Peyer's patch (tissue), 4 donors: ENCODE measurements around the gene MED9. TPM values are rescaled to one million over a fixed set of nuclear protein-coding genes. Genes with fewer than 3 reads are reported as not detected.

Source experiments
- DNase-seq, 3 donors: peaks; one replicate each; pipeline ENCODE4 v3.0.0-alpha.2; 2017 to 2019
- H3K27ac ChIP-seq, 4 donors: fragments of 200-600 bp; sonication (generic); one replicate each; pipeline ENCODE4 v1.5.1; 2016 to 2019
- H3K27me3 ChIP-seq, 2 donors: fragments of 200-600 bp; sonication (generic); one replicate each; pipeline ENCODE4 v1.5.1; 2019
- H3K36me3 ChIP-seq, 3 donors: fragments of 200-600 bp; sonication (generic); one replicate each; pipeline ENCODE4 v1.5.1; 2016 to 2019
- H3K4me1 ChIP-seq, 4 donors: fragments of 200-600 bp; sonication (generic); one replicate each; pipeline ENCODE4 v1.5.1; 2016 to 2019
- H3K4me3 ChIP-seq, 4 donors: fragments of 200-600 bp; sonication (generic); 1 replicate in 3 of 4; 2 replicates in 1 of 4; pipeline ENCODE4 v1.5.1; 2016 to 2019; ENCODE audit warnings: mild to moderate bottlenecking in 1 of 4
- H3K9me3 ChIP-seq, 4 donors: fragments of 200-600 bp; sonication (generic); one replicate each; pipeline ENCODE4 v1.5.1; 2016 to 2019; ENCODE audit warnings: mild to moderate bottlenecking in 1 of 4
- POLR2A ChIP-seq, 2 donors: fragments of 450-650 bp; IDR thresholded peaks; one replicate each; pipeline ENCODE4 v1.5.1; 2017; ENCODE audit warnings: antibody characterized with exemption in 2 of 2, mild to moderate bottlenecking in 2 of 2, moderate library complexity in 2 of 2
- total RNA-seq, 4 donors: library from RNA; depleted of rRNA; stranded (reverse); fragments of >200 nt; gene quantifications; one replicate each; pipeline ENCODE4 v1.1.0, GENCODE V29; 2016
- TF ChIP-seq, protein P1 (sequence below), 6 experiments: fragments of 450-650 bp in 4 of 6; fragments of 200-600 bp in 2 of 6; sonication (generic) in 1 of 6; IDR thresholded peaks; one replicate each; pipeline ENCODE4 v1.5.1; 2017 to 2019; ENCODE audit warnings: antibody characterized with exemption in 6 of 6, mild to moderate bottlenecking in 3 of 6, moderate library complexity in 1 of 6

MED9 gene
- total RNA-seq, 4 donors from 2014 or later = 8.3 to 42.4 (median 19.4) TPM

DNA sequence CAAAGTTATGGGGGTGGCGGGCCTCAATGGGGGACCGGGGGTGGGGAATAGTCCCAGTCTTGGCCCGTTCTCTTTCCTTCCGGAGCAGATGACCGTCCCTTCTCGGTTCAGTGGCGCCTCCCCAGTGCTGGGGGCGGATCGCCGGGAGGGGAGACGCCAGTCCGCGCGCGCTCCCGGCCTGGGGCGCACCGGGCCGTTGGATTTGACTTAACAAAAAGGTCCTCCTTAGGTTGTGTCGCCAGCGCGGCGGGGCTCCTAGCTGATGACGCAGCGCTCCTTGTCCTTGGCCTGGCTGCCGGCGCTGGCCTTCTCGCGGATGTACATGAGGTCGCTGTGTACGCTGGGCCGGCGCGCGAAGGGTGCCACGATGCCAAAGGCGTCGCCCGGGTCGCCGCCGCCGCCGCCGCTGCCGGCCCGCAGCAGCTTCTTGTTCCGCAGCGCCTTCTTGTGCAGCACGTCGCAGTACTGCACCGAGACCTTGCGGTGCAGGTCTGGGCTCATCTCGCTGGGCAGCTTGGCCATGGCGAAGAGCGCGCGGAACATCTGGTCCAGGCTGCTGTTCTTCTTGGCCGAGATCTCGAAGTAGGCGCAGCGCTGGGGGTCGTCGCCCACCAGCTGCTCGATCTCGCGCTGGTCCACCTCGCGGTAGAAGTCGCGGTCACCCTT lies 18.2 kb downstream of the MED9 start:
- TF ChIP-seq, protein P1, sequence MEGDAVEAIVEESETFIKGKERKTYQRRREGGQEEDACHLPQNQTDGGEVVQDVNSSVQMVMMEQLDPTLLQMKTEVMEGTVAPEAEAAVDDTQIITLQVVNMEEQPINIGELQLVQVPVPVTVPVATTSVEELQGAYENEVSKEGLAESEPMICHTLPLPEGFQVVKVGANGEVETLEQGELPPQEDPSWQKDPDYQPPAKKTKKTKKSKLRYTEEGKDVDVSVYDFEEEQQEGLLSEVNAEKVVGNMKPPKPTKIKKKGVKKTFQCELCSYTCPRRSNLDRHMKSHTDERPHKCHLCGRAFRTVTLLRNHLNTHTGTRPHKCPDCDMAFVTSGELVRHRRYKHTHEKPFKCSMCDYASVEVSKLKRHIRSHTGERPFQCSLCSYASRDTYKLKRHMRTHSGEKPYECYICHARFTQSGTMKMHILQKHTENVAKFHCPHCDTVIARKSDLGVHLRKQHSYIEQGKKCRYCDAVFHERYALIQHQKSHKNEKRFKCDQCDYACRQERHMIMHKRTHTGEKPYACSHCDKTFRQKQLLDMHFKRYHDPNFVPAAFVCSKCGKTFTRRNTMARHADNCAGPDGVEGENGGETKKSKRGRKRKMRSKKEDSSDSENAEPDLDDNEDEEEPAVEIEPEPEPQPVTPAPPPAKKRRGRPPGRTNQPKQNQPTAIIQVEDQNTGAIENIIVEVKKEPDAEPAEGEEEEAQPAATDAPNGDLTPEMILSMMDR (IDR thresholded peaks at IDR 0.05) = no peak
- no peak for TF ChIP-seq POLR2A (IDR thresholded peaks at IDR 0.05)
- Histone ChIP-seq H3K27me3 (no peaks in the 10 kb centered on the region), H3K27ac (peak overlapping the region in 3 of 4 donors; percentile 30 to 78 (median 51)), H3K4me3 (peak overlapping the region; percentile 31 to 63 (median 58)), H3K36me3 (peaks cover 0 to 17% (median 0%) of the 10 kb centered on the region in 3 donors), H3K9me3 (no peaks in the 10 kb centered on the region), H3K4me1 (peaks cover 0 to 25% (median 17%) of the 10 kb centered on the region in 4 donors)
- peak in 2 of 3 donors; percentile 57 to 68 for DNase-seq

DNA sequence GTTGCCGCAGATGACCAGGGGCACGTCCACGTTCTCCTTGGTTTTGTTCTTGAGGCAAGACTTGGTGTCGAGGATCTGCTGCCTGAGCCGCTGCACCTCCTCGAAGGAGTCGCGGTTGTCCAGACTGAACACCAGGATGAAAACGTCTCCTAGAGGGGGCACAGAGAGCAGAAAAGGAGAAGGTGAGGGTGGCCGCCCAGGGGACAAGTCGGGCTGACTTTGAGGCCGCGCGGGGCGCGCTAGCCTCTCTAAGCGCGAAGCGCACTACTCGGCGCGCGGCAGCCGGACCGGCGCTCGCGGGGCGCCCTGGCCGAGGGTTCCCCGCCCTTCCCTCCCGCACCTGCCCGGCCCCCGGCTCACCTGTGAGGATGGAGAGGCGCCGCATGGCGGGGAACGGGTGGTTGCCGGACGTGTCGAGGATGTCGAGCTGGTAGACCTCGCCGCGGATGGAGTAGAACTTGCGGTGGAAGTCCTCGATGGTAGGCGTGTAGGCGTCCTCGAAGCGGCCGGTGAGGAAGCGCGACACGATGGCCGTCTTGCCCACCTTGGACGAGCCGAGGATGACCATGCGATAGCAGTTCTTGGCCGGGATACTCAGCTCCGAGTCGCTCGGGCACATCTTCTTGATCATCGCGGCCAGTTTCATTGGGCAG lies 18.9 kb downstream of the MED9 start:
- H3K9me3 ChIP-seq = no peaks in the 10 kb centered on the region
- peak overlapping the region; percentile 30 to 78 (median 50) for H3K27ac ChIP-seq
- no peak for TF ChIP-seq POLR2A (IDR thresholded peaks at IDR 0.05)
- TF ChIP-seq, protein P1 (IDR thresholded peaks at IDR 0.05) = no peak
- peak overlapping the region; percentile 31 to 63 (median 58) for H3K4me3 ChIP-seq
- peaks cover 0 to 25% (median 17%) of the 10 kb centered on the region in 4 donors for H3K4me1 ChIP-seq
- H3K27me3 ChIP-seq = no peaks in the 10 kb centered on the region
- DNase-seq = peak; percentile 31 to 68 (median 64)
- H3K36me3 ChIP-seq = peaks cover 0 to 17% (median 0%) of the 10 kb centered on the region in 3 donors

DNA sequence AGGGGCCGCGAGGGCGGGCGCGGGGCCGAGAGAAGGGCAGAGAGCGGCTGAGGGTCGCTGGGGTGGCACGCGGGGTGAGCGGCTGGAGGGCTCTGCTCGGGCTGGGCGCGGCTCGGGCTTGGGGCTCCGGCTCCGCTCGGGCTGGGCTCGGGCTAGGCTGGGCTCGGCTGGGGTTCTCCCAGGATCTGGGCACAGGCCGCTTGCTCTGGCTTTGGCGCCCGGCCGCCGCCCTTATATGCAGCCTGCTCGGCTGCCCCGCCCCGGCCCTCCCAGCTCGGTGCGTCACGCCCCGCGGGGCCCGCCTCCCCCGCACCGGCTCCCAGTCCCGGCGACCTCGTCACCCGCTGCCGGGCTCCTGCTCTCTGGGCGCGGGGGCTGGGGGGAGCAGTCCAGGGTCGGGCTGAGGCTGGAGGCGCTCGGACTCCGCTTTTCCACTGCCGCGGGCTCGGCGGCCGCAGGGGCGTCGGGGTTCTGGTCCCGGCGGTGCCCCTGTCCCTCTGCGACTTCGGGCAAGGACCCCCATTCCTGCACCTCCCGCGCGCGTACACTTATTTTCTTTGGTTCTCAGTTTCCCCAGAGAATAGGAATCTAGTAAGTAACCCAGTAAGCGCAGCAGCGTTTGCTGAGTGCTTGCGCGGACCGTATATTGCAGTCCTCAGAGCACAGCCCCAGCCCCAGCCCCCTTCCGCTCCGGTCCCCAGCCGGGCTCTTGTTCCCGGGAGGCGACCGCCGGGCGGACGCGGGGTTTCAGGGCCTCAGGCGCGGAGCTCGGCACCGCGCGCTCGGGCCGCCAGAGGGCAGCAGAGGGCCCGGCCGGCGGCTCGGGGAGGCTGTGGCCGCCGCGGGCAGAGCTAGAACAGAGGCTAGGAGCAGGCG lies 19.6 kb downstream of the MED9 start, which contains the start of gene RASD1:
TSS of gene RASD1 (minus strand) at position 207 of the 876 bp plus-strand sequence. CDS start 214 bp downstream, outside the sequence.
- TF ChIP-seq, protein P1 (IDR thresholded peaks at IDR 0.05) = peak; percentile 90 to 98 (median 96)
- peak; percentile 97 to 98 for TF ChIP-seq POLR2A (IDR thresholded peaks at IDR 0.05)
- peak; percentile 75 to 94 (median 94) for DNase-seq
- H3K36me3 ChIP-seq = peaks cover 0 to 13% (median 0%) of the 10 kb centered on the region in 3 donors
- H3K9me3 ChIP-seq = no peaks in the 10 kb centered on the region
- H3K27me3 ChIP-seq = no peaks in the 10 kb centered on the region
- H3K4me3 ChIP-seq = peak within 1 kb of the TSS; percentile 31 to 63 (median 58)
- peaks cover 0 to 25% (median 17%) of the 10 kb centered on the region in 4 donors for H3K4me1 ChIP-seq
- H3K27ac ChIP-seq = peak within 1 kb of the TSS; percentile 41 to 78 (median 50)

DNA sequence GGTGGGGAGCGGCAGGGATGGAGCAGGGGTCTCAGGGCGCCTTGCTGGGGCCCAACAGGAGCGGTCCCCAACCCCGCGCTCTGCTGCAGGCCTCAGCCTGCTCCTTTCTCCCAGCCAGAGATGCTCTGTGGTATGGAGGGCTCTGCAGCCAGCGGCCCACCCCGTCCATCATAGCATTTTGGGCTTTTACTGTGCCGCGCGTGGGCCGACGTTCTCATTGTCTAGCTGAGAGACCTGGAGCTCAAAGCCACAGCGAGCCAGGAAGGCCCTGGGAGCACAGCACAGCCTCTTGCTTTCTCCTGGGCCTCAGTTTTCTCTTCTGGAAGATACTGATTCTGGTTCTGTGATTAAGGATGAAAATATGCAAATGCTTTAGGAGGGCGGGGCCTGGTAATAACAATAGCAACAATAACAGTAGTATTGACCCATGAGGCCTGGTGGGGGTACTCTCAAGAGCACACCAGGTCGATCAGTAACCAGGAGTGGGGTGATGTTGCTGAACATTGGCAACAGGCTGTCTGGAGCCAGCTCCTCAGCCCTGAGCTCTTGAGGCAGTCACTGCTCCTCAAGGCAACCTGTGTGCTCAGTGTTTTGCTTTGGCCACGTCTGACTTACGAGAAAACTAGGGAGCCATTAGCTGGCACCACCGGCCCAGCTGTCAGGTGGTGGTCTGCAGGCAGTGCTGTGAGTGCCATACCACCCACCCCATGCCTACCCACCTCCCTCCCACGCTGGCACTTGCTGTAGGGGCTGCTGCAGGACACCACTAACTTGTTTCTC lies 20.5 kb downstream of the MED9 start:
- no peak for DNase-seq
- TF ChIP-seq, protein P1 (IDR thresholded peaks at IDR 0.05) = no peak
- TF ChIP-seq POLR2A (IDR thresholded peaks at IDR 0.05) = no peak
- H3K36me3 ChIP-seq = peaks cover 0 to 4% (median 0%) of the 10 kb centered on the region in 3 donors
- H3K27me3 ChIP-seq = no peaks in the 10 kb centered on the region
- H3K9me3 ChIP-seq = no peaks in the 10 kb centered on the region
- H3K27ac ChIP-seq = peak overlapping the region in 2 of 4 donors; percentile 50 to 51
- peaks cover 0 to 25% (median 17%) of the 10 kb centered on the region in 4 donors for H3K4me1 ChIP-seq
- peak overlapping the region in 3 of 4 donors; percentile 58 to 63 (median 59) for H3K4me3 ChIP-seq
